GM12878 (cell line): Measurements from ENCODE around the gene PTPN5. TPM values are rescaled to one million over a fixed set of nuclear protein-coding genes. Genes with fewer than 3 reads are reported as not detected.

Experiments used
- ASH2L ChIP-seq: fragments of 300-600, 200-600 bp; sonication (generic); IDR thresholded peaks from 2 replicates; pipeline ENCODE4 v1.6.1; 2017; ENCODE audit warnings: low read depth, mild to moderate bottlenecking, borderline replicate concordance
- ATF7 ChIP-seq: fragments of 450-650 bp; IDR thresholded peaks from 2 replicates; pipeline ENCODE4 v1.6.1; 2016; ENCODE audit warnings: low read depth, mild to moderate bottlenecking
- BHLHE40 ChIP-seq, 2 experiments: fragments of 450-650 bp in 1 of 2; IDR thresholded peaks; 2 replicates each; pipeline ENCODE4 v1.6.1; 2011 to 2017; ENCODE audit warnings: low read depth in 2 of 2, borderline replicate concordance in 1 of 2, improper control_type of control experiment in 1 of 2, low read length in 1 of 2, mild to moderate bottlenecking in 1 of 2
- BMI1 ChIP-seq: fragments of 450-650 bp; IDR thresholded peaks from 2 replicates; pipeline ENCODE4 v1.6.1; 2016; ENCODE audit warnings: mild to moderate bottlenecking, moderate library complexity, borderline replicate concordance
- CREM ChIP-seq: IDR thresholded peaks from 2 replicates; pipeline ENCODE4 v1.6.1; 2014; ENCODE audit warnings: antibody characterized with exemption, low read depth
- EZH2 ChIP-seq: IDR thresholded peaks from 2 replicates; pipeline ENCODE4 v1.6.1; 2012; ENCODE audit warnings: low read depth, mild to moderate bottlenecking, control low read depth, inconsistent platforms, low read length, borderline replicate concordance; ENCODE audit not compliant: control insufficient read depth
- KLF5 ChIP-seq: fragments of 450-650 bp; IDR thresholded peaks from 2 replicates; pipeline ENCODE4 v1.6.1; 2014; ENCODE audit warnings: mild to moderate bottlenecking; ENCODE audit not compliant: partially characterized antibody
- NR2F1 ChIP-seq: fragments of 450-650 bp; conservative IDR thresholded peaks from 2 replicates; pipeline ENCODE4 v1.6.1; 2017; ENCODE audit warnings: mild to moderate bottlenecking
- NRF1 ChIP-seq: conservative IDR thresholded peaks from 2 replicates; pipeline ENCODE4 v1.6.1; 2011; ENCODE audit warnings: mild to moderate bottlenecking, low read depth, low read length, improper control_type of control experiment
- RAD21 ChIP-seq: IDR thresholded peaks from 2 replicates; pipeline ENCODE4 v1.6.1; 2011; ENCODE audit warnings: mild to moderate bottlenecking, low read depth, low read length, moderate library complexity; ENCODE audit not compliant: insufficient read depth
- SIX5 ChIP-seq: IDR thresholded peaks from 2 replicates; pipeline ENCODE4 v1.6.1; 2011; ENCODE audit warnings: mild to moderate bottlenecking, low read depth, low read length, moderate library complexity; ENCODE audit not compliant: severe bottlenecking
- SMC3 ChIP-seq: IDR thresholded peaks from 2 replicates; pipeline ENCODE4 v1.6.1; 2011; ENCODE audit warnings: low read length, improper control_type of control experiment, borderline replicate concordance
- ZNF274 ChIP-seq: IDR thresholded peaks from one replicate; pipeline ENCODE4 v1.8.0; 2011; ENCODE audit not compliant: insufficient read length, insufficient read depth
- polyA plus RNA-seq, 11 experiments: library from polyadenylated mRNA; depleted of rRNA in 4 of 11; unstranded in 6 of 11; stranded (reverse) in 5 of 11; fragments of >200 nt; fragmentation: Nextera tagmentation in 4 of 11; fragmentation: Illumina TruSeq in 1 of 11; extraction: Ambion mirVana in 4 of 11; extraction: Trizol in 1 of 11; gene quantifications; 1 replicate in 1 of 11; 2 replicates in 10 of 11; pipeline versions ENCODE4 v1.2.1 to v1.2.3, GENCODE V29; 2011 to 2016; ENCODE audit warnings: inconsistent platforms in 2 of 11, missing spikeins in 2 of 11, low read depth in 1 of 11
- total RNA-seq, 4 experiments: library from RNA; depleted of rRNA in 3 of 4; stranded (reverse); fragments of >200 nt in 3 of 4; fragmentation: Illumina TruSeq in 1 of 4; extraction: Trizol in 1 of 4; gene quantifications; 2 replicates each; pipeline versions ENCODE4 v1.2.1 to v1.2.3, GENCODE V29; 2013 to 2021
- TF ChIP-seq, protein P1 (sequence below): fragments of 450-650 bp; IDR thresholded peaks from 2 replicates; pipeline ENCODE4 v1.6.1; 2018; ENCODE audit warnings: mild to moderate bottlenecking, low read depth, moderate library complexity; ENCODE audit not compliant: partially characterized antibody
- TF ChIP-seq, protein P2 (sequence below): fragments of 450-650 bp; IDR thresholded peaks from 2 replicates; pipeline ENCODE4 v1.6.1; 2017; ENCODE audit warnings: mild to moderate bottlenecking, moderate library complexity
- TF ChIP-seq, protein P3 (sequence below): fragments of 450-650 bp; IDR thresholded peaks from 2 replicates; pipeline ENCODE4 v1.6.1; 2016; ENCODE audit warnings: mild to moderate bottlenecking, moderate library complexity, borderline replicate concordance

PTPN5 gene
- total and polyA plus RNA-seq, 10 of the 15 experiments (the other 5 are each of a cell fraction or from before 2014, with no cell fraction given), result 0.04 to 0.06 (median 0.05) TPM; not detected in 7

DNA sequence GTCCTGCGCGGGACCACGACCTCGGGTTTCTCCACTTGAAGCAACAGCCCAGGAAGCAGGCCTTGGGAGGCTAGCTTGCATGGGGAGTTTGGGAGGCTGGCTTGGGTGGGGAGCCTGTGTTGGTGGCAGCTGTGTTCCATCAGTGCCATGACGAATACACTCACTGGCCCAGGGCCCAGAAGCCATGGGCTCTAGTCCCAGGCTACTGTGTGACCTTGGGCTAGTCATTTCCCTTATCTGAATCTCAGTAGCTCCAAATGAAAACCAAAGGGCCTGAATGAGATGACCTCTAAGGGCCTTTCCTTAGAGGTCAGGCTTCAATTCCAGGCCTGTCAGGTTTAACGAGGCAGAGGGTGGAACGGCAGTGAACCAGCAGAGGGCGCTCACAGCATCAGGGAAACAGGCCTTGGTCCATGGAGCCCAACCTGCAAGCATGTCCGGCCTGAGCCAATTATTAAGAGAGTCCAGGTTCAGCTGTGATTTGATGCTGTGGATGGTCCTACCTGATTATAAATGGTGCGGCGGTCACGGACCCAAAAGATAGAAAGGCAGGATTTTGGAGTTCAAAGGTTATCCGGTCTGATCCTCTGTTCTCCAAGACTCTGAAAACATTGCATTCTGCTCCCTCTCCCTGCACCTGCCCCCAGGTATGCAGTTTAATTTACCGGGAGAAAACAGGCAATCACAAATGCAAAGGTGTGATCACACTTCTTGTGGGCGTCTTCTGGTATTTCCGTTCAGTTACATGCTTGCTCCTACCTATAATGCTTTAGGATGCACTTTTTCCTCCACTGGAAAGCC is 15.9 kb downstream of the PTPN5 start (continued):
- TF ChIP-seq, protein P1, sequence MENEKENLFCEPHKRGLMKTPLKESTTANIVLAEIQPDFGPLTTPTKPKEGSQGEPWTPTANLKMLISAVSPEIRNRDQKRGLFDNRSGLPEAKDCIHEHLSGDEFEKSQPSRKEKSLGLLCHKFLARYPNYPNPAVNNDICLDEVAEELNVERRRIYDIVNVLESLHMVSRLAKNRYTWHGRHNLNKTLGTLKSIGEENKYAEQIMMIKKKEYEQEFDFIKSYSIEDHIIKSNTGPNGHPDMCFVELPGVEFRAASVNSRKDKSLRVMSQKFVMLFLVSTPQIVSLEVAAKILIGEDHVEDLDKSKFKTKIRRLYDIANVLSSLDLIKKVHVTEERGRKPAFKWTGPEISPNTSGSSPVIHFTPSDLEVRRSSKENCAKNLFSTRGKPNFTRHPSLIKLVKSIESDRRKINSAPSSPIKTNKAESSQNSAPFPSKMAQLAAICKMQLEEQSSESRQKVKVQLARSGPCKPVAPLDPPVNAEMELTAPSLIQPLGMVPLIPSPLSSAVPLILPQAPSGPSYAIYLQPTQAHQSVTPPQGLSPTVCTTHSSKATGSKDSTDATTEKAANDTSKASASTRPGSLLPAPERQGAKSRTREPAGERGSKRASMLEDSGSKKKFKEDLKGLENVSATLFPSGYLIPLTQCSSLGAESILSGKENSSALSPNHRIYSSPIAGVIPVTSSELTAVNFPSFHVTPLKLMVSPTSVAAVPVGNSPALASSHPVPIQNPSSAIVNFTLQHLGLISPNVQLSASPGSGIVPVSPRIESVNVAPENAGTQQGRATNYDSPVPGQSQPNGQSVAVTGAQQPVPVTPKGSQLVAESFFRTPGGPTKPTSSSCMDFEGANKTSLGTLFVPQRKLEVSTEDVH, result no peak
- TF ChIP-seq CREM, result no peak
- TF ChIP-seq NR2F1, result peak; percentile 70
- no peak for TF ChIP-seq BHLHE40 (IDR thresholded peaks at IDR 0.05; ENCODE audit: borderline replicate concordance in 1 of 2, low read depth in 2 of 2, low read length in 1 of 2)
- TF ChIP-seq KLF5, result no peak
- no peak for TF ChIP-seq ZNF274
- TF ChIP-seq, protein P2, sequence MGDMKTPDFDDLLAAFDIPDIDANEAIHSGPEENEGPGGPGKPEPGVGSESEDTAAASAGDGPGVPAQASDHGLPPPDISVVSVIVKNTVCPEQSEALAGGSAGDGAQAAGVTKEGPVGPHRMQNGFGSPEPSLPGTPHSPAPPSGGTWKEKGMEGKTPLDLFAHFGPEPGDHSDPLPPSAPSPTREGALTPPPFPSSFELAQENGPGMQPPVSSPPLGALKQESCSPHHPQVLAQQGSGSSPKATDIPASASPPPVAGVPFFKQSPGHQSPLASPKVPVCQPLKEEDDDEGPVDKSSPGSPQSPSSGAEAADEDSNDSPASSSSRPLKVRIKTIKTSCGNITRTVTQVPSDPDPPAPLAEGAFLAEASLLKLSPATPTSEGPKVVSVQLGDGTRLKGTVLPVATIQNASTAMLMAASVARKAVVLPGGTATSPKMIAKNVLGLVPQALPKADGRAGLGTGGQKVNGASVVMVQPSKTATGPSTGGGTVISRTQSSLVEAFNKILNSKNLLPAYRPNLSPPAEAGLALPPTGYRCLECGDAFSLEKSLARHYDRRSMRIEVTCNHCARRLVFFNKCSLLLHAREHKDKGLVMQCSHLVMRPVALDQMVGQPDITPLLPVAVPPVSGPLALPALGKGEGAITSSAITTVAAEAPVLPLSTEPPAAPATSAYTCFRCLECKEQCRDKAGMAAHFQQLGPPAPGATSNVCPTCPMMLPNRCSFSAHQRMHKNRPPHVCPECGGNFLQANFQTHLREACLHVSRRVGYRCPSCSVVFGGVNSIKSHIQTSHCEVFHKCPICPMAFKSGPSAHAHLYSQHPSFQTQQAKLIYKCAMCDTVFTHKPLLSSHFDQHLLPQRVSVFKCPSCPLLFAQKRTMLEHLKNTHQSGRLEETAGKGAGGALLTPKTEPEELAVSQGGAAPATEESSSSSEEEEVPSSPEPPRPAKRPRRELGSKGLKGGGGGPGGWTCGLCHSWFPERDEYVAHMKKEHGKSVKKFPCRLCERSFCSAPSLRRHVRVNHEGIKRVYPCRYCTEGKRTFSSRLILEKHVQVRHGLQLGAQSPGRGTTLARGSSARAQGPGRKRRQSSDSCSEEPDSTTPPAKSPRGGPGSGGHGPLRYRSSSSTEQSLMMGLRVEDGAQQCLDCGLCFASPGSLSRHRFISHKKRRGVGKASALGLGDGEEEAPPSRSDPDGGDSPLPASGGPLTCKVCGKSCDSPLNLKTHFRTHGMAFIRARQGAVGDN, result no peak
- no peak for TF ChIP-seq EZH2
- peak; percentile 70 for TF ChIP-seq RAD21
- TF ChIP-seq, protein P3, sequence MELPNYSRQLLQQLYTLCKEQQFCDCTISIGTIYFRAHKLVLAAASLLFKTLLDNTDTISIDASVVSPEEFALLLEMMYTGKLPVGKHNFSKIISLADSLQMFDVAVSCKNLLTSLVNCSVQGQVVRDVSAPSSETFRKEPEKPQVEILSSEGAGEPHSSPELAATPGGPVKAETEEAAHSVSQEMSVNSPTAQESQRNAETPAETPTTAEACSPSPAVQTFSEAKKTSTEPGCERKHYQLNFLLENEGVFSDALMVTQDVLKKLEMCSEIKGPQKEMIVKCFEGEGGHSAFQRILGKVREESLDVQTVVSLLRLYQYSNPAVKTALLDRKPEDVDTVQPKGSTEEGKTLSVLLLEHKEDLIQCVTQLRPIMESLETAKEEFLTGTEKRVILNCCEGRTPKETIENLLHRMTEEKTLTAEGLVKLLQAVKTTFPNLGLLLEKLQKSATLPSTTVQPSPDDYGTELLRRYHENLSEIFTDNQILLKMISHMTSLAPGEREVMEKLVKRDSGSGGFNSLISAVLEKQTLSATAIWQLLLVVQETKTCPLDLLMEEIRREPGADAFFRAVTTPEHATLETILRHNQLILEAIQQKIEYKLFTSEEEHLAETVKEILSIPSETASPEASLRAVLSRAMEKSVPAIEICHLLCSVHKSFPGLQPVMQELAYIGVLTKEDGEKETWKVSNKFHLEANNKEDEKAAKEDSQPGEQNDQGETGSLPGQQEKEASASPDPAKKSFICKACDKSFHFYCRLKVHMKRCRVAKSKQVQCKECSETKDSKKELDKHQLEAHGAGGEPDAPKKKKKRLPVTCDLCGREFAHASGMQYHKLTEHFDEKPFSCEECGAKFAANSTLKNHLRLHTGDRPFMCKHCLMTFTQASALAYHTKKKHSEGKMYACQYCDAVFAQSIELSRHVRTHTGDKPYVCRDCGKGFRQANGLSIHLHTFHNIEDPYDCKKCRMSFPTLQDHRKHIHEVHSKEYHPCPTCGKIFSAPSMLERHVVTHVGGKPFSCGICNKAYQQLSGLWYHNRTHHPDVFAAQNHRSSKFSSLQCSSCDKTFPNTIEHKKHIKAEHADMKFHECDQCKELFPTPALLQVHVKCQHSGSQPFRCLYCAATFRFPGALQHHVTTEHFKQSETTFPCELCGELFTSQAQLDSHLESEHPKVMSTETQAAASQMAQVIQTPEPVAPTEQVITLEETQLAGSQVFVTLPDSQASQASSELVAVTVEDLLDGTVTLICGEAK, result no peak
- TF ChIP-seq NRF1, result no peak
- no peak for TF ChIP-seq BMI1
- no peak for TF ChIP-seq ATF7
- TF ChIP-seq ASH2L, result no peak
- TF ChIP-seq SMC3, result peak; percentile 76
- TF ChIP-seq SIX5, result no peak
